Peyer's patch (tissue), 4 donors: ENCODE measurements around the gene KLHL4.

Experiments
- POLR2A ChIP-seq, 2 donors: fragments of 450-650 bp; IDR thresholded peaks; one replicate each; pipeline ENCODE4 v1.5.1; 2017; ENCODE audit warnings: antibody characterized with exemption in 2 of 2, mild to moderate bottlenecking in 2 of 2, moderate library complexity in 2 of 2
- TF ChIP-seq, protein P1 (sequence below), 6 experiments: fragments of 450-650 bp in 4 of 6; fragments of 200-600 bp in 2 of 6; sonication (generic) in 1 of 6; IDR thresholded peaks; one replicate each; pipeline ENCODE4 v1.5.1; 2017 to 2019; ENCODE audit warnings: antibody characterized with exemption in 6 of 6, mild to moderate bottlenecking in 3 of 6, moderate library complexity in 1 of 6

DNA sequence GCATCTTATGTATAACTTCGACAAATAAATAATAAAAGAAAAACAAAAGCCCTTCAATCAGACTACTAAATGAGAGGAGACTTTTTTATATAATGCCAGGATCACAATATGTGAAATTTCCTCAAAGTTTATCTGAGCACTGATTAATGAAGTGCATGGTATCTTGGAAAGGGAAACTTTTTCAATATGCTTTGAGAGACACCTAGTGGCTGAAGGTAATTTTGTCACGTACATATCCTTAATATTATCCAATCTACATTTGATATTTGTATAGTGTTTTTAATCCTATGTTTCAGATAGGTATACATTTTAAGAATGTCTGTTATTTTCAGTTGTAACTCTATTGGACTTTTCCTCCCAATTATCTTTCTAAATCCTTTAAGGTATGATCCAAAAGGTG is 146.8 kb downstream of the KLHL4 start:
- TF ChIP-seq, protein P1, sequence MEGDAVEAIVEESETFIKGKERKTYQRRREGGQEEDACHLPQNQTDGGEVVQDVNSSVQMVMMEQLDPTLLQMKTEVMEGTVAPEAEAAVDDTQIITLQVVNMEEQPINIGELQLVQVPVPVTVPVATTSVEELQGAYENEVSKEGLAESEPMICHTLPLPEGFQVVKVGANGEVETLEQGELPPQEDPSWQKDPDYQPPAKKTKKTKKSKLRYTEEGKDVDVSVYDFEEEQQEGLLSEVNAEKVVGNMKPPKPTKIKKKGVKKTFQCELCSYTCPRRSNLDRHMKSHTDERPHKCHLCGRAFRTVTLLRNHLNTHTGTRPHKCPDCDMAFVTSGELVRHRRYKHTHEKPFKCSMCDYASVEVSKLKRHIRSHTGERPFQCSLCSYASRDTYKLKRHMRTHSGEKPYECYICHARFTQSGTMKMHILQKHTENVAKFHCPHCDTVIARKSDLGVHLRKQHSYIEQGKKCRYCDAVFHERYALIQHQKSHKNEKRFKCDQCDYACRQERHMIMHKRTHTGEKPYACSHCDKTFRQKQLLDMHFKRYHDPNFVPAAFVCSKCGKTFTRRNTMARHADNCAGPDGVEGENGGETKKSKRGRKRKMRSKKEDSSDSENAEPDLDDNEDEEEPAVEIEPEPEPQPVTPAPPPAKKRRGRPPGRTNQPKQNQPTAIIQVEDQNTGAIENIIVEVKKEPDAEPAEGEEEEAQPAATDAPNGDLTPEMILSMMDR (IDR thresholded peaks at IDR 0.05) = peak in 3 of 6 experiments; percentile 6 to 27 (median 13)
- TF ChIP-seq POLR2A (IDR thresholded peaks at IDR 0.05) = no peak
